Measurements from ENCODE around the gene C18orf32. TPM values are rescaled to one million over a fixed set of nuclear protein-coding genes. Genes with fewer than 3 reads are reported as not detected.
"Not testable (repeated sequence)": the region's sequence is repeated elsewhere in the genome, so short reads cannot be mapped to it uniquely, and the experiment has no call there.

Gene C18orf32
- total RNA-seq, 4 donors from 2014 or later = 20.7 to 42.6 (median 31.9) TPM

GRCh38 chr18:49460976-49461601, 25.9 kb downstream of the C18orf32 start:
- TF ChIP-seq, protein P1, sequence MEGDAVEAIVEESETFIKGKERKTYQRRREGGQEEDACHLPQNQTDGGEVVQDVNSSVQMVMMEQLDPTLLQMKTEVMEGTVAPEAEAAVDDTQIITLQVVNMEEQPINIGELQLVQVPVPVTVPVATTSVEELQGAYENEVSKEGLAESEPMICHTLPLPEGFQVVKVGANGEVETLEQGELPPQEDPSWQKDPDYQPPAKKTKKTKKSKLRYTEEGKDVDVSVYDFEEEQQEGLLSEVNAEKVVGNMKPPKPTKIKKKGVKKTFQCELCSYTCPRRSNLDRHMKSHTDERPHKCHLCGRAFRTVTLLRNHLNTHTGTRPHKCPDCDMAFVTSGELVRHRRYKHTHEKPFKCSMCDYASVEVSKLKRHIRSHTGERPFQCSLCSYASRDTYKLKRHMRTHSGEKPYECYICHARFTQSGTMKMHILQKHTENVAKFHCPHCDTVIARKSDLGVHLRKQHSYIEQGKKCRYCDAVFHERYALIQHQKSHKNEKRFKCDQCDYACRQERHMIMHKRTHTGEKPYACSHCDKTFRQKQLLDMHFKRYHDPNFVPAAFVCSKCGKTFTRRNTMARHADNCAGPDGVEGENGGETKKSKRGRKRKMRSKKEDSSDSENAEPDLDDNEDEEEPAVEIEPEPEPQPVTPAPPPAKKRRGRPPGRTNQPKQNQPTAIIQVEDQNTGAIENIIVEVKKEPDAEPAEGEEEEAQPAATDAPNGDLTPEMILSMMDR (IDR thresholded peaks at IDR 0.05) = no peak
- no peak for TF ChIP-seq POLR2A (IDR thresholded peaks at IDR 0.05)
- Histone ChIP-seq H3K36me3 (no peaks in the 10 kb centered on the region), H3K4me1 (no peaks in the 10 kb centered on the region), H3K27ac (peak overlapping the region; percentile 86 to 87), H3K9me3 (no peaks in the 10 kb centered on the region), H3K27me3 (no peaks in the 10 kb centered on the region), H3K4me3 (peak overlapping the region; percentile 62 to 91)
- intact Hi-C loops (cut with DNase I; ENCODE audit: low total_unique reads) = no loop called here
- DNase-seq = no peak

- no peaks in the 10 kb centered on the region for H3K36me3 ChIP-seq
- TF ChIP-seq, protein P1 (IDR thresholded peaks at IDR 0.05) = no peak
- no peaks in the 10 kb centered on the region for H3K4me1 ChIP-seq
- no peaks in the 10 kb centered on the region for H3K9me3 ChIP-seq
- H3K27me3 ChIP-seq = no peaks in the 10 kb centered on the region
- H3K4me3 ChIP-seq = peak overlapping the region; percentile 62 to 91
- intact Hi-C loops (cut with DNase I; ENCODE audit: low total_unique reads) = no loop called here
- H3K27ac ChIP-seq = peak overlapping the region; percentile 86 to 87
- no peak for DNase-seq
These were observed 27.4 kb downstream of the C18orf32 start for GRCh38 chr18:49459404-49460171.

DNA sequence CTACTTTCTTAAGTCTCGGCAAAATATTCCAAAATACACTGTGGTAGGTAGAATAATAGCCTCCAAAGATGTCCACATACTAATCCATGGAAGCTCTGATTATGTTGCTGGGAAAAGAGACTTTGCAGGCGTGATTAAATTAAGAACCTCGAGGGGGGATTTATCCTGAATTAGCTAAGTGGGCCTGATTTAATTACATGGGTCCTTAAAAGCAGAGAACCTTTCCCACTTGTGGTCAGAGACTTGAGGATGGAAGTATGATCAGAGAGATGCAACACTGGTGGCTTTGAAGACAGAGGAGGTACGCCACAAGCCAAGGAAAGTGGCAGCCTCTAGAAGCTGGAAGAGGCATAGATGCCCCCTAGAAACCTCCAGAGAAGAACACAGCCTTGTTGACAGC, 29.4 kb downstream of the C18orf32 start:
- no peak overlapping the region for H3K27ac ChIP-seq
- H3K27me3 ChIP-seq = no peaks in the 10 kb centered on the region
- DNase-seq = no peak
- H3K36me3 ChIP-seq = no peaks in the 10 kb centered on the region
- H3K4me1 ChIP-seq = no peaks in the 10 kb centered on the region
- intact Hi-C loops (cut with DNase I; ENCODE audit: low total_unique reads) = no loop called here
- no peak overlapping the region for H3K4me3 ChIP-seq
- TF ChIP-seq POLR2A (IDR thresholded peaks at IDR 0.05) = no peak
- TF ChIP-seq, protein P1 (IDR thresholded peaks at IDR 0.05) = no peak
- H3K9me3 ChIP-seq = no peaks in the 10 kb centered on the region

- Histone ChIP-seq H3K27ac (no peak overlapping the region), H3K27me3 (no peaks in the 10 kb centered on the region), H3K36me3 (no peaks in the 10 kb centered on the region), H3K4me3 (no peak overlapping the region), H3K9me3 (no peaks in the 10 kb centered on the region), H3K4me1 (no peaks in the 10 kb centered on the region)
- TF ChIP-seq, protein P1 (IDR thresholded peaks at IDR 0.05) = no peak
- TF ChIP-seq POLR2A (IDR thresholded peaks at IDR 0.05) = no peak
- DNase-seq = no peak
- intact Hi-C loops (cut with DNase I; ENCODE audit: low total_unique reads) = no loop called here
These were observed 30.2 kb downstream of the C18orf32 start for GRCh38 chr18:49456794-49457193.

DNA sequence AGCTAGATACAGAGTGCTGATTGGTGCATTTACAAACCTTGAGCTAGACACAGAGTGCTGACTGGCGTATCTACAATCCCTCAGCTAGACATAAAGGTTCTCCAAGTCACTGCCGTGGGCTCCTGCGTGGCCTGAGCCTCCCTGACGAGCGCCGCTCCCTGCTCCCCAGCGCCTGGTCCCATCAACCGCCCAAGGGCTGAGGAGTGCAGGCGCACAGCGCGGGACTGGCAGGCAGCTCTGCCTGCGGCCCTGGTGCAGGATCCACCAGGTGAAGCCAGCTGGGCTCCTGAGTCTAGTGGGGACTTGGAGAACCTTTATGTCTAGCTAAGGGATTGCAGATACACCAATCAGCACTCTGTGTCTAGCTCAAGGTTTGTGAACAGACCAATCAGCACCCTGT, 34.5 kb downstream of the C18orf32 start:
- H3K27me3 ChIP-seq; intact Hi-C loops (cut with DNase I; ENCODE audit: low total_unique reads); H3K27ac ChIP-seq; H3K36me3 ChIP-seq; H3K4me3 ChIP-seq; H3K4me1 ChIP-seq; DNase-seq: not testable (repeated sequence)
- H3K9me3 ChIP-seq = peaks cover 0 to 29% of the 10 kb centered on the region in 2 donors
